WERI-Rb-1 (cell line): ENCODE measurements around the gene HYI.
A peak's percentile ranks its signal among the peaks of the same experiment; 100 is the strongest.

Source experiments
- DNase-seq: peaks from one replicate; pipeline ENCODE4 v3.0.0-alpha.2; 2020
- H3K27ac ChIP-seq: fragments of 250-450 bp; sonication (Bioruptor Pico); 2 replicates; pipeline ENCODE4 v1.5.1; 2020; ENCODE audit warnings: mild to moderate bottlenecking, moderate library complexity
- H3K27me3 ChIP-seq: fragments of 250-450 bp; sonication (Bioruptor Pico); 2 replicates; pipeline ENCODE4 v1.5.1; 2021; ENCODE audit warnings: mild to moderate bottlenecking, low read depth, moderate library complexity; ENCODE audit not compliant: insufficient read depth, severe bottlenecking
- H3K36me3 ChIP-seq: fragments of 250-450 bp; sonication (Bioruptor Pico); 2 replicates; pipeline ENCODE4 v1.5.1; 2020; ENCODE audit warnings: mild to moderate bottlenecking, moderate library complexity
- H3K4me3 ChIP-seq: 2 replicates; pipeline ENCODE4 v1.5.1; 2011; ENCODE audit warnings: low read depth, mild to moderate bottlenecking, control low read depth, low read length
- H3K9me3 ChIP-seq: fragments of 250-450 bp; sonication (Bioruptor Pico); 2 replicates; pipeline ENCODE4 v1.5.1; 2021; ENCODE audit warnings: mild to moderate bottlenecking, moderate library complexity; ENCODE audit not compliant: severe bottlenecking
- CTCF ChIP-seq: IDR thresholded peaks from 2 replicates; pipeline ENCODE4 v1.5.1; 2011; ENCODE audit warnings: low read depth, mild to moderate bottlenecking, control low read depth, inconsistent platforms, low read length

The HYI gene

GRCh38 chr1:43455213-43455889, 1.6 kb upstream of the HYI start:
- Histone ChIP-seq H3K27me3 (no peaks in the 10 kb centered on the region), H3K36me3 (peaks cover 19% of the 10 kb centered on the region), H3K27ac (no peak overlapping the region), H3K9me3 (no peaks in the 10 kb centered on the region), H3K4me3 (no peak overlapping the region)
- no peak for TF ChIP-seq CTCF
- DNase-seq, result no peak

- no peak for TF ChIP-seq CTCF
- Histone ChIP-seq H3K4me3 (peak overlapping the region; percentile 76), H3K27me3 (no peaks in the 10 kb centered on the region), H3K27ac (peak overlapping the region; percentile 86), H3K36me3 (peaks cover 28% of the 10 kb centered on the region), H3K9me3 (no peaks in the 10 kb centered on the region)
- DNase-seq, result peak; percentile 75
Observed at GRCh38 chr1:43454270-43455011, 710 bp upstream of the HYI start.

GRCh38 chr1:43452789-43453441, 816 bp downstream of the HYI start:
- H3K27me3 ChIP-seq, result no peaks in the 10 kb centered on the region
- TF ChIP-seq CTCF, result no peak
- H3K4me3 ChIP-seq, result peak overlapping the region; percentile 76
- DNase-seq, result no peak
- H3K27ac ChIP-seq, result peak overlapping the region; percentile 86
- H3K9me3 ChIP-seq, result no peaks in the 10 kb centered on the region
- H3K36me3 ChIP-seq, result peaks cover 44% of the 10 kb centered on the region

- H3K4me3 ChIP-seq, result no peak overlapping the region
- H3K9me3 ChIP-seq, result no peaks in the 10 kb centered on the region
- peaks cover 54% of the 10 kb centered on the region for H3K36me3 ChIP-seq
- TF ChIP-seq CTCF, result no peak
- DNase-seq, result no peak
- H3K27me3 ChIP-seq, result no peaks in the 10 kb centered on the region
- H3K27ac ChIP-seq, result no peak overlapping the region
Observed at GRCh38 chr1:43451701-43452532, 1.8 kb downstream of the HYI start.

- Histone ChIP-seq H3K27ac (no peak overlapping the region), H3K36me3 (peaks cover 61% of the 10 kb centered on the region), H3K27me3 (no peaks in the 10 kb centered on the region)
Observed at GRCh38 chr1:43451157-43451591, 2.6 kb downstream of the HYI start.

More at GRCh38 chr1:43451157-43451591, 2.6 kb downstream of the HYI start:
- TF ChIP-seq CTCF, result no peak
- no peak for DNase-seq
- no peaks in the 10 kb centered on the region for H3K9me3 ChIP-seq
- H3K4me3 ChIP-seq, result no peak overlapping the region
